ENCODE measurements around the gene SYCP3. TPM values are rescaled to one million over a fixed set of nuclear protein-coding genes. Genes with fewer than 3 reads are reported as not detected.

Gene SYCP3
- total RNA-seq, 1 donor from 2014 or later, result 0.93 TPM

- intact Hi-C loops (cut with micrococcal nuclease), result no loop called here
Observed at GRCh38 chr12:101714877-101715444, 24.3 kb downstream of the SYCP3 start.

- intact Hi-C loops (cut with micrococcal nuclease), result no loop called here
Observed at GRCh38 chr12:101713930-101714329, 25.3 kb downstream of the SYCP3 start.

- intact Hi-C loops (cut with micrococcal nuclease), result no loop called here
Observed at GRCh38 chr12:101713059-101713682, 26.1 kb downstream of the SYCP3 start.

GRCh38 chr12:101710288-101710687 is 29.0 kb downstream of the SYCP3 start:
- intact Hi-C loops (cut with micrococcal nuclease), result no loop called here

- intact Hi-C loops (cut with micrococcal nuclease), result no loop called here
Observed at GRCh38 chr12:101707131-101707782, 32.0 kb downstream of the SYCP3 start.

GRCh38 chr12:101706403-101706802 is 32.9 kb downstream of the SYCP3 start:
- intact Hi-C loops (cut with micrococcal nuclease), result no loop called here

- intact Hi-C loops (cut with micrococcal nuclease), result no loop called here
Observed at GRCh38 chr12:101703487-101703886, 35.8 kb downstream of the SYCP3 start.

- intact Hi-C loops (cut with micrococcal nuclease), result no loop called here
Observed at GRCh38 chr12:101700299-101700820, 38.9 kb downstream of the SYCP3 start.

GRCh38 chr12:101698800-101699347 is 40.4 kb downstream of the SYCP3 start:
- intact Hi-C loops (cut with micrococcal nuclease), result loop anchor here (2.0 to 10.0 kb wide), 3 partner anchors 60 to 423 kb away; partner anchors contain the start of genes NUP37, PARPBP and WASHC3

- intact Hi-C loops (cut with micrococcal nuclease), result loop anchor here (1.0 to 10.0 kb wide), 9 partner anchors 27 to 424 kb away; partner anchors contain the start of genes GNPTAB, NUP37, PARPBP and UTP20
Observed at GRCh38 chr12:101697930-101698799, 41.1 kb downstream of the SYCP3 start.

- intact Hi-C loops (cut with micrococcal nuclease), result loop anchor here (1.0 to 10.0 kb wide), 8 partner anchors 26 to 425 kb away; partner anchors contain the start of genes GNPTAB, NUP37, PARPBP and UTP20
Observed at GRCh38 chr12:101697197-101697929, 41.9 kb downstream of the SYCP3 start, which contains the start of gene CHPT1. Gene CHPT1 (plus strand): TSS chr12:101697640. CDS start chr12:101697862, 222 bp downstream.

- intact Hi-C loops (cut with micrococcal nuclease), result loop anchor here (1.0 to 10.0 kb wide), 8 partner anchors 25 to 426 kb away; partner anchors contain the start of genes GNPTAB, NUP37, PARPBP and UTP20
Observed at GRCh38 chr12:101696251-101697196, 42.7 kb downstream of the SYCP3 start.

GRCh38 chr12:101695706-101696105 is 43.6 kb downstream of the SYCP3 start:
- intact Hi-C loops (cut with micrococcal nuclease), result loop anchor here (2.0 to 10.0 kb wide), 5 partner anchors 77 to 427 kb away; partner anchors contain the start of genes GNPTAB, NUP37, PARPBP and WASHC3

- intact Hi-C loops (cut with micrococcal nuclease), result loop anchor here (5.0 to 10.0 kb wide), 2 partner anchors 370 to 427 kb away; partner anchors contain the start of genes NUP37, PARPBP and WASHC3
Observed at GRCh38 chr12:101694986-101695385, 44.3 kb downstream of the SYCP3 start.

- intact Hi-C loops (cut with micrococcal nuclease), result loop anchor here (10.0 kb wide), 1 partner anchor 370 kb away; the partner anchor contains the start of gene WASHC3
Observed at GRCh38 chr12:101694297-101694848, 44.9 kb downstream of the SYCP3 start.

- intact Hi-C loops (cut with micrococcal nuclease), result loop anchor here (10.0 kb wide), 1 partner anchor 373 kb away; the partner anchor contains the start of gene WASHC3
Observed at GRCh38 chr12:101691503-101692096, 47.7 kb downstream of the SYCP3 start.

- intact Hi-C loops (cut with micrococcal nuclease), result loop anchor here (10.0 kb wide), 1 partner anchor 374 kb away; the partner anchor contains the start of gene WASHC3
Observed at GRCh38 chr12:101690544-101691098, 48.6 kb downstream of the SYCP3 start.
